K562 (cell line): Measurements from ENCODE around the gene CLCF1. TPM values are rescaled to one million over a fixed set of nuclear protein-coding genes. Genes with fewer than 3 reads are reported as not detected.
A peak's percentile ranks its signal among the peaks of the same experiment; 100 is the strongest.

ENCODE experiments used
- HES1 ChIP-seq: fragments of 450-650 bp; IDR thresholded peaks from 2 replicates; pipeline ENCODE4 v1.6.1; 2016; ENCODE audit warnings: low read depth, mild to moderate bottlenecking, moderate library complexity
- POLR2G ChIP-seq: fragments of 200-400 bp; formaldehyde crosslinking; IDR thresholded peaks from 2 replicates; pipeline ENCODE4 v1.6.1; 2017; ENCODE audit warnings: low read depth, mild to moderate bottlenecking, antibody characterized with exemption, low read length, moderate library complexity
- RFX1 ChIP-seq: fragments of 450-650 bp; IDR thresholded peaks from 2 replicates; pipeline ENCODE4 v1.6.1; 2016; ENCODE audit warnings: mild to moderate bottlenecking, moderate library complexity
- SFPQ ChIP-seq: fragments of 200-400 bp; formaldehyde crosslinking; IDR thresholded peaks from 2 replicates; pipeline ENCODE4 v1.6.1; 2017; ENCODE audit warnings: mild to moderate bottlenecking, low read depth, low read length, moderate library complexity
- SIX5 ChIP-seq, 2 experiments: IDR thresholded peaks; 2 replicates each; pipeline ENCODE4 v1.6.1; 2011; ENCODE audit warnings: low read length in 2 of 2, borderline replicate concordance in 1 of 2, low read depth in 1 of 2, mild to moderate bottlenecking in 1 of 2, moderate library complexity in 1 of 2; ENCODE audit not compliant: insufficient read depth in 1 of 2
- ZBTB12 ChIP-seq: fragments of 250-450 bp; sonication (Bioruptor Pico); IDR thresholded peaks from 2 replicates; pipeline ENCODE4 v1.4.0; 2020
- ZFP36 ChIP-seq: fragments of 150-350 bp; IDR thresholded peaks from 2 replicates; pipeline ENCODE4 v1.6.1; 2018; ENCODE audit warnings: low read length, low read depth; ENCODE audit not compliant: partially characterized antibody
- ZNF592 ChIP-seq: fragments of 450-650 bp; IDR thresholded peaks from 2 replicates; pipeline ENCODE4 v1.6.1; 2017; ENCODE audit warnings: antibody characterized with exemption, mild to moderate bottlenecking
- ZNF655 ChIP-seq: fragments of 250-450 bp; sonication (Bioruptor Pico); IDR thresholded peaks from 2 replicates; pipeline ENCODE4 v1.5.0; 2021
- polyA plus RNA-seq, 8 experiments: library from polyadenylated mRNA; depleted of rRNA in 4 of 8; stranded (reverse) in 5 of 8; unstranded in 3 of 8; fragments of >200 nt; fragmentation: Nextera tagmentation in 2 of 8; fragmentation: Illumina TruSeq in 1 of 8; extraction: Ambion mirVana in 2 of 8; extraction: Trizol in 1 of 8; gene quantifications; 2 replicates each; pipeline versions ENCODE4 v1.2.1 to v1.2.3, GENCODE V29; 2011 to 2014; ENCODE audit warnings: inconsistent platforms in 1 of 8, missing spikeins in 1 of 8
- total RNA-seq, 7 experiments: library from RNA; depleted of rRNA in 6 of 7; stranded (reverse); fragments of >200 nt in 6 of 7; fragmentation: Illumina TruSeq in 2 of 7; extraction: Trizol in 2 of 7; gene quantifications; 2 replicates each; pipeline versions ENCODE4 v1.2.1 to v1.2.3, GENCODE V29; 2011 to 2021; ENCODE audit warnings: low replicate concordance in 1 of 7
- TF ChIP-seq, protein P1 (sequence below): IDR thresholded peaks from 2 replicates; pipeline ENCODE4 v1.6.1; 2011; ENCODE audit warnings: borderline replicate concordance, low read depth, mild to moderate bottlenecking, moderate library complexity, low read length; ENCODE audit not compliant: insufficient read depth, poor library complexity, severe bottlenecking
- TF ChIP-seq, protein P2 (sequence below): fragments of 250-450 bp; sonication (Bioruptor Pico); IDR thresholded peaks from 2 replicates; pipeline ENCODE4 v1.5.1; 2021; ENCODE audit warnings: mild to moderate bottlenecking

Gene CLCF1
- total and polyA plus RNA-seq, 9 of the 15 experiments (the other 6 are each of a cell fraction or from before 2014, with no cell fraction given), result 0.49 to 5.8 (median 3.0) TPM

- TF ChIP-seq, protein P1, sequence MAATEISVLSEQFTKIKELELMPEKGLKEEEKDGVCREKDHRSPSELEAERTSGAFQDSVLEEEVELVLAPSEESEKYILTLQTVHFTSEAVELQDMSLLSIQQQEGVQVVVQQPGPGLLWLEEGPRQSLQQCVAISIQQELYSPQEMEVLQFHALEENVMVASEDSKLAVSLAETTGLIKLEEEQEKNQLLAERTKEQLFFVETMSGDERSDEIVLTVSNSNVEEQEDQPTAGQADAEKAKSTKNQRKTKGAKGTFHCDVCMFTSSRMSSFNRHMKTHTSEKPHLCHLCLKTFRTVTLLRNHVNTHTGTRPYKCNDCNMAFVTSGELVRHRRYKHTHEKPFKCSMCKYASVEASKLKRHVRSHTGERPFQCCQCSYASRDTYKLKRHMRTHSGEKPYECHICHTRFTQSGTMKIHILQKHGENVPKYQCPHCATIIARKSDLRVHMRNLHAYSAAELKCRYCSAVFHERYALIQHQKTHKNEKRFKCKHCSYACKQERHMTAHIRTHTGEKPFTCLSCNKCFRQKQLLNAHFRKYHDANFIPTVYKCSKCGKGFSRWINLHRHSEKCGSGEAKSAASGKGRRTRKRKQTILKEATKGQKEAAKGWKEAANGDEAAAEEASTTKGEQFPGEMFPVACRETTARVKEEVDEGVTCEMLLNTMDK, result no peak
- TF ChIP-seq HES1 (no peak), POLR2G (no peak), ZFP36 (no peak), ZBTB12 (CRISPR knock-in tag) (no peak), SFPQ (no peak), RFX1 (no peak), ZNF592 (0 out of 2 replicates have a peak, but pooled peaks have one; percentile 32), SIX5 (IDR thresholded peaks at IDR 0.05; ENCODE audit: borderline replicate concordance in 1 of 2, insufficient read depth in 1 of 2, low read depth in 1 of 2, low read length in 2 of 2) (no peak), ZNF655 (CRISPR knock-in tag) (no peak)
- TF ChIP-seq, protein P2, sequence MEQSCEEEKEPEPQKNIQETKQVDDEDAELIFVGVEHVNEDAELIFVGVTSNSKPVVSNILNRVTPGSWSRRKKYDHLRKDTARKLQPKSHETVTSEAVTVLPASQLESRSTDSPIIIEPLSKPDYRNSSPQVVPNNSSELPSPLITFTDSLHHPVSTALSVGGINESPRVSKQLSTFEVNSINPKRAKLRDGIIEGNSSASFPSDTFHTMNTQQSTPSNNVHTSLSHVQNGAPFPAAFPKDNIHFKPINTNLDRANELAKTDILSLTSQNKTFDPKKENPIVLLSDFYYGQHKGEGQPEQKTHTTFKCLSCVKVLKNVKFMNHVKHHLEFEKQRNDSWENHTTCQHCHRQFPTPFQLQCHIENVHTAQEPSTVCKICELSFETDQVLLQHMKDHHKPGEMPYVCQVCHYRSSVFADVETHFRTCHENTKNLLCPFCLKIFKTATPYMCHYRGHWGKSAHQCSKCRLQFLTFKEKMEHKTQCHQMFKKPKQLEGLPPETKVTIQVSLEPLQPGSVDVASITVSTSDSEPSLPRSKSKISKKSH (CRISPR knock-in tag), result no peak
These were observed 20.7 kb downstream of the CLCF1 start (continued) for GRCh38 chr11:67352546-67353316.
